Tongue (tissue), 2 donors: ENCODE data around the gene ZNF485. TPM values are rescaled to one million over a fixed set of nuclear protein-coding genes. Genes with fewer than 3 reads are reported as not detected.
"Not testable (repeated sequence)": the region's sequence is repeated elsewhere in the genome, so short reads cannot be mapped to it uniquely, and the experiment has no call there.

ENCODE experiments used
- DNase-seq: peaks from one replicate; pipeline ENCODE4 v3.0.0-alpha.2; 2015
- total RNA-seq: library from RNA; depleted of rRNA; stranded (reverse); fragments of >200 nt; gene quantifications from one replicate; pipeline ENCODE4 v1.2.3, GENCODE V29; 2014

The ZNF485 gene
- total RNA-seq, 1 donor from 2014 or later: 5.1 TPM

- no peak for DNase-seq
Measured at GRCh38 chr10:43605850-43606322, 352 bp upstream of the ZNF485 start.

- no peak for DNase-seq
Measured at GRCh38 chr10:43607199-43607573, 948 bp downstream of the ZNF485 start.

GRCh38 chr10:43610636-43611035 lies 4.4 kb downstream of the ZNF485 start:
- no peak for DNase-seq

GRCh38 chr10:43616697-43617370 lies 10.6 kb downstream of the ZNF485 start:
- DNase-seq: no peak

- DNase-seq: no peak
Measured at GRCh38 chr10:43619368-43619767, 13.1 kb downstream of the ZNF485 start.

- DNase-seq: peak; percentile 5
Measured at GRCh38 chr10:43622038-43622437, 15.8 kb downstream of the ZNF485 start.

GRCh38 chr10:43623351-43623750 lies 17.1 kb downstream of the ZNF485 start:
- DNase-seq: peak; percentile 8

GRCh38 chr10:43627942-43628341 lies 21.7 kb downstream of the ZNF485 start:
- DNase-seq: no peak

- no peak for DNase-seq
Measured at GRCh38 chr10:43628956-43629355, 22.7 kb downstream of the ZNF485 start.

GRCh38 chr10:43635816-43636215 lies 29.6 kb downstream of the ZNF485 start:
- not testable (repeated sequence) for DNase-seq

GRCh38 chr10:43640603-43641002 lies 34.4 kb downstream of the ZNF485 start:
- DNase-seq: no peak

- DNase-seq: no peak
Measured at GRCh38 chr10:43644252-43644651, 38.0 kb downstream of the ZNF485 start.

GRCh38 chr10:43645866-43646265 lies 39.6 kb downstream of the ZNF485 start:
- DNase-seq: no peak

- DNase-seq: peak; percentile 74
Measured at GRCh38 chr10:43647576-43647975, 41.3 kb downstream of the ZNF485 start.

GRCh38 chr10:43648095-43648397 lies 41.8 kb downstream of the ZNF485 start:
- no peak for DNase-seq

- peak; percentile 93 for DNase-seq
Measured at GRCh38 chr10:43648398-43649184, 42.4 kb downstream of the ZNF485 start, which contains the start of gene ZNF32. Gene ZNF32 (minus strand): TSS chr10:43648881. CDS start chr10:43646133, 2,748 bp downstream.

GRCh38 chr10:43649185-43649523 lies 42.9 kb downstream of the ZNF485 start:
- no peak for DNase-seq

GRCh38 chr10:43653746-43654145 lies 47.5 kb downstream of the ZNF485 start:
- no peak for DNase-seq

GRCh38 chr10:43655311-43655710 lies 49.1 kb downstream of the ZNF485 start:
- no peak for DNase-seq

- DNase-seq: no peak
Measured at GRCh38 chr10:43658227-43658626, 52.0 kb downstream of the ZNF485 start.

- no peak for DNase-seq
Measured at GRCh38 chr10:43665054-43665453, 58.8 kb downstream of the ZNF485 start.

GRCh38 chr10:43666552-43666951 lies 60.3 kb downstream of the ZNF485 start:
- DNase-seq: no peak

- peak; percentile 40 for DNase-seq
Measured at GRCh38 chr10:43667317-43667731, 61.1 kb downstream of the ZNF485 start.
